NB4 (cell line): ENCODE measurements around the gene PAX5.

Experiments
- DNase-seq: peaks from one replicate; pipeline ENCODE4 v3.0.0; 2010; ENCODE audit warnings: low read depth
- H3K4me3 ChIP-seq: one replicate; pipeline ENCODE4 v1.5.1; 2011; ENCODE audit warnings: mild to moderate bottlenecking, low read depth, low read length, moderate library complexity
- CTCF ChIP-seq: IDR thresholded peaks from one replicate; pipeline ENCODE4 v1.5.1; 2012; ENCODE audit warnings: low read depth, low read length
- MAX ChIP-seq: IDR thresholded peaks from 2 replicates; pipeline ENCODE4 v1.6.1; 2011; ENCODE audit warnings: low read depth, low read length
- MYC ChIP-seq: IDR thresholded peaks from 2 replicates; pipeline ENCODE4 v1.6.1; 2011; ENCODE audit warnings: low read depth, low read length
- POLR2A ChIP-seq: IDR thresholded peaks from 2 replicates; pipeline ENCODE4 v1.6.1; 2011; ENCODE audit warnings: mild to moderate bottlenecking; ENCODE audit not compliant: insufficient read length; ENCODE audit errors: extremely low read depth

PAX5 gene

GRCh38 chr9:36876056-36876455 lies 158.0 kb downstream of the PAX5 start:
- H3K4me3 ChIP-seq: no peak overlapping the region
- TF ChIP-seq MYC (no peak), POLR2A (no peak), MAX (no peak), CTCF (no peak)
- no peak for DNase-seq

DNA sequence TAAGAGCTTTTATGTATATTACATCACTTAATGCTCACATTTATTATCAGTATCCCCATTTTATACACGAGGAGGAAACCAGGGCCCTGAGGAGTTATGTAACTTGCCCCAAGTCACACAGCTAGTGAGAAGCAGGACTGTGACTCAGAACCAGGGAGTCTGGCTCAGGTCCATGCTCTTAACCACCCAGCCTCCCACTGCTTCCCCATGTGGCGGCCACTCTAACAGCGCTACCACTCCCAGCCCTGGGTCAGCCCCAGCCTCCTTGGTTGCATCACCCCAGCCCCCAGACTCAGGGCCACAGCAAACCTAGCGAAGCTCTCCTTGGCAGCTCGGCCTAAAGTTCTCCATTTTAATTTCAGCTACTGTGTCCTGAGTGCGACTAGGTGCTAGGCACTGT lies 159.1 kb downstream of the PAX5 start:
- DNase-seq: peak; percentile 69
- TF ChIP-seq MYC (no peak), POLR2A (no peak), MAX (no peak), CTCF (no peak)
- H3K4me3 ChIP-seq: no peak overlapping the region

- no peak for DNase-seq
- no peak for TF ChIP-seq MAX
- no peak for TF ChIP-seq MYC
- TF ChIP-seq POLR2A: no peak
- TF ChIP-seq CTCF: no peak
- H3K4me3 ChIP-seq: no peak overlapping the region
Observed at GRCh38 chr9:36874261-36874660, 159.8 kb downstream of the PAX5 start.

GRCh38 chr9:36873247-36873875 lies 160.7 kb downstream of the PAX5 start:
- TF ChIP-seq CTCF (peak; percentile 78), MYC (no peak)
- H3K4me3 ChIP-seq: no peak overlapping the region
- peak; percentile 55 for DNase-seq

DNA sequence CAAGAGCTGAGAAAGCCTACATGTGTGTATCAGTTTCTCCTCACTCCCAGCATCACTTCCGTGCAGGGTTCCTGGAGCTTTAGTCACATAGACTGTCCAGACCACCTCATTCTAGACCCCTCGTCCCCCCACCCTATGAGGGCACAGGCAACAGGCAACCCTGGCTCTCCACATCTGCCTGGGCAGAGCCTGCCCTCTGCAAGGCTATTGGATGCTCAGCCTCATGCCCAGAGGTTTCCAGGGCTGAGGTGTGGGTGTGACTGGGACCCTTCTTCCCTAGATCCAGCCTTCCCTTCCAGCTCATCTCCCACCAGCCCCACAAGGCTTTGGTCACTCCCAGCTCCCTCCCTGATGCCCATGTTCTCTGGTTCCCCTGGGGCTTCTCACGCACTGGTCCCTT lies 161.4 kb downstream of the PAX5 start:
- H3K4me3 ChIP-seq: no peak overlapping the region
- TF ChIP-seq CTCF (no peak), POLR2A (no peak), MYC (no peak), MAX (no peak)
- DNase-seq: no peak

DNA sequence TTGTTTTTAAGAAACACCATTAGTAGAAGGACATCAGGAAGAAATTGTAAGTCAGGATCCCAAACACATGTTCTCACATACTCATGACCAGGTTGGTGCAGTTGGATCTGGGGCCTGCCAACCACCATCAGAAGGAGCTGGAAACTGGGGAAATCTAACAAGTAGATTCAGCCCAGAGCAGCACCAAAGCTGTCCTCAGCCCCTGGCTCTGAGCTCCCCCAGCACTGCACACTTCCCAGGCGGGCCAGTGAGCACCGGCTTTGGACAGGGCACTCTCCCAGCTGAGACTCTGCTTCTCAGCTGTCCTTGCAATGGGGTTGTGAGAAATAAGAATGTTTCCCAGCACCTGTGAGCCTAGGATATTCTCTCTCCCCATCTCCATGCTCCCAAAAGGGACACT lies 162.5 kb downstream of the PAX5 start:
- TF ChIP-seq MAX (no peak), CTCF (no peak), POLR2A (no peak), MYC (no peak)
- H3K4me3 ChIP-seq: no peak overlapping the region
- no peak for DNase-seq
